ENCODE results near the gene TBL1Y. TPM values are rescaled to one million over a fixed set of nuclear protein-coding genes. Genes with fewer than 3 reads are reported as not detected.

Gene TBL1Y
- polyA plus RNA-seq, 1 donor from 2014 or later = not detected

Other genes with a start within 250 kb of the TBL1Y start
- gene AMELY, start 1.1 kb downstream of the TBL1Y start, polyA plus RNA-seq = not detected in 2 replicates

Measured in neural cell (in vitro differentiated cells).